ENCODE measurements around the gene PXK. TPM values are rescaled to one million over a fixed set of nuclear protein-coding genes. Genes with fewer than 3 reads are reported as not detected.
"Not testable (repeated sequence)": the region's sequence is repeated elsewhere in the genome, so short reads cannot be mapped to it uniquely, and the experiment has no call there.

Gene PXK
- 19.3 and 64.4 TPM in 2 replicates for total RNA-seq (ENCODE audit: low replicate concordance)

- peak within 1 kb of the TSS; percentile 90 for H3K4me3 ChIP-seq (ENCODE audit: low read depth, low read length)
- peak; percentile 68 for DNase-seq (ENCODE audit: low read depth)
- TF ChIP-seq CTCF (IDR thresholded peaks at IDR 0.05; ENCODE audit: insufficient read depth, low read length), result no peak
Measured at GRCh38 chr3:58332575-58333188, at the start of gene PXK. Gene PXK (plus strand): TSS chr3:58332892. CDS start chr3:58332989, 97 bp downstream.

- DNase-seq (ENCODE audit: low read depth), result no peak
- no peak for TF ChIP-seq CTCF (IDR thresholded peaks at IDR 0.05; ENCODE audit: insufficient read depth, low read length)
- H3K4me3 ChIP-seq (ENCODE audit: low read depth, low read length), result no peak overlapping the region
Measured at GRCh38 chr3:58285334-58285733, 47.4 kb upstream of the PXK start.

- no peak for TF ChIP-seq CTCF (IDR thresholded peaks at IDR 0.05; ENCODE audit: insufficient read depth, low read length)
- no peak overlapping the region for H3K4me3 ChIP-seq (ENCODE audit: low read depth, low read length)
- DNase-seq (ENCODE audit: low read depth), result no peak
Measured at GRCh38 chr3:58287354-58287753, 45.3 kb upstream of the PXK start.

- no peak for DNase-seq (ENCODE audit: low read depth)
- H3K4me3 ChIP-seq (ENCODE audit: low read depth, low read length), result no peak overlapping the region
- peak; percentile 4 for TF ChIP-seq CTCF (IDR thresholded peaks at IDR 0.05; ENCODE audit: insufficient read depth, low read length)
Measured at GRCh38 chr3:58288011-58288728, 44.5 kb upstream of the PXK start.

DNA sequence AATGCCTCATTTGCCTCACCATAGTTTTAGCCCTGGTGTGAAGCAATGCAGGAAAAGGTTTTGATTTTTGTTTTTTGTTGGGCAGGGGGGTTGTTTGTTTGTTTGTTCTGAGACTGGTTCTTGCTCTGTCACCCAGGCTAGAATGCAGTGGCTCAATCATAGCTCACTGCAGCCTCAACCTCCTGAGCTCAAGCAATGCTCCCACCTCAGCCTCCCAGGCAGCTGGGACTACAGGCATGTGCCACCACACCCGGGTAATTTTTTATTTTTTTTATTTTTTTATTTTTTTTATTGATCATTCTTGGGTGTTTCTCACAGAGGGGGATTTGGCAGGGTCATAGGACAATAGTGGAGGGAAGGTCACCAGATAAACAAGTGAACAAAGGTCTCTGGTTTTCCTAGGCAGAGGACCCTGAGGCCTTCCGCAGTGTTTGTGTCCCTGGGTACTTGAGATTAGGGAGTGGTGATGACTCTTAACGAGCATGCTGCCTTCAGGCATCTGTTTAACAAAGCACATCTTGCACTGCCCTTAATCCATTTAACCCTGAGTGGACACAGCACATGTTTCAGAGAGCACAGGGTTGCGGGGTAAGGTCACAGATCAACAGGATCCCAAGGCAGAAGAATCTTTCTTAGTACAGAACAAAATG lies 43.6 kb upstream of the PXK start:
- DNase-seq (ENCODE audit: low read depth); H3K4me3 ChIP-seq (ENCODE audit: low read depth, low read length): not testable (repeated sequence)

DNA sequence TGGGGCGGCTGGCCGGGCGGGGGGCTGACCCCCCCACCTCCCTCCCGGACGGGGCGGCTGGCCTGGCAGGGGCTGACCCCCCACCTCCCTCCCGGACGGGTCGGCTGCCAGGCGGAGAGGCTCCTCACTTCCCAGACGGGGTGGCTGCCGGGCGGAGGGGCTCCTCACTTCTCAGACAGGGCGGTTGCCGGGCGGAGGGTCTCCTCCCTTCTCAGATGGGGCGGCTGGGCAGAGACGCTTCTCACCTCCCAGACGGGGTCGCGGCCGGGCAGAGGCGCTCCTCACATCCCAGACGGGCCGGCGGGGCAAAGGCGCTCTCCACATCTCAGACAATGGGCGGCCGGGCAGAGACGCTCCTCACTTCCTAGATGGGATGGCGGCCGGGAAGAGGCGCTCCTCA lies 42.2 kb upstream of the PXK start:
- not testable (repeated sequence) for H3K4me3 ChIP-seq (ENCODE audit: low read depth, low read length); DNase-seq (ENCODE audit: low read depth)

GRCh38 chr3:58291671-58292338 lies 40.9 kb upstream of the PXK start:
- H3K4me3 ChIP-seq (ENCODE audit: low read depth, low read length), result no peak overlapping the region
- no peak for TF ChIP-seq CTCF (IDR thresholded peaks at IDR 0.05; ENCODE audit: insufficient read depth, low read length)
- DNase-seq (ENCODE audit: low read depth), result no peak

Measured in fibroblast of the aortic adventitia (primary cell).